ENCODE data around the gene DAAM2. TPM values are rescaled to one million over a fixed set of nuclear protein-coding genes. Genes with fewer than 3 reads are reported as not detected.

The DAAM2 gene
- total RNA-seq, 2 donors from 2014 or later: 4.7 to 41.3 TPM

- no peak overlapping the region for H3K27ac ChIP-seq
- DNase-seq (ENCODE audit: low spot score): no peak
Measured at GRCh38 chr6:39841923-39842322, 49.7 kb downstream of the DAAM2 start.

GRCh38 chr6:39843305-39844020 lies 51.3 kb downstream of the DAAM2 start:
- DNase-seq (ENCODE audit: low spot score): no peak
- intact Hi-C loops (cut with DNase I): no loop called here
- TF ChIP-seq POLR2AphosphoS5 (IDR thresholded peaks at IDR 0.05): no peak
- no peak overlapping the region for H3K27ac ChIP-seq
- no peaks in the 10 kb centered on the region for H3K4me1 ChIP-seq (replicated peaks)
- no peak overlapping the region for H3K4me3 ChIP-seq
- H3K9me3 ChIP-seq: no peaks in the 10 kb centered on the region
- no peaks in the 10 kb centered on the region for H3K27me3 ChIP-seq (replicated peaks; ENCODE audit: insufficient read depth)
- 80% methylated on average over 12 of the region's 12 CpGs for WGBS
- no peaks in the 10 kb centered on the region for H3K36me3 ChIP-seq

More at GRCh38 chr6:39841923-39842322, 49.7 kb downstream of the DAAM2 start:
- Histone ChIP-seq H3K4me3 (no peak overlapping the region), H3K9me3 (no peaks in the 10 kb centered on the region), H3K27me3 (replicated peaks; ENCODE audit: insufficient read depth) (no peaks in the 10 kb centered on the region), H3K36me3 (no peaks in the 10 kb centered on the region), H3K4me1 (replicated peaks) (no peaks in the 10 kb centered on the region)
- WGBS: 98% methylated on average over 4 of the region's 4 CpGs
- intact Hi-C loops (cut with DNase I): no loop called here
- TF ChIP-seq CTCF (IDR thresholded peaks at IDR 0.05): no peak
- no peak for TF ChIP-seq POLR2A (IDR thresholded peaks at IDR 0.05)
- TF ChIP-seq POLR2AphosphoS5 (IDR thresholded peaks at IDR 0.05): no peak

- Histone ChIP-seq H3K9me3 (no peaks in the 10 kb centered on the region), H3K36me3 (no peaks in the 10 kb centered on the region), H3K4me3 (no peak overlapping the region), H3K27ac (no peak overlapping the region), H3K27me3 (replicated peaks; ENCODE audit: insufficient read depth) (no peaks in the 10 kb centered on the region), H3K4me1 (replicated peaks) (no peaks in the 10 kb centered on the region)
- intact Hi-C loops (cut with DNase I): no loop called here
- TF ChIP-seq POLR2AphosphoS5 (IDR thresholded peaks at IDR 0.05) (no peak), POLR2A (IDR thresholded peaks at IDR 0.05) (no peak), CTCF (IDR thresholded peaks at IDR 0.05) (no peak)
- DNase-seq (ENCODE audit: low spot score): no peak
- 100% methylated on average over 1 of the region's 1 CpG for WGBS
Measured at GRCh38 chr6:39844866-39845265, 52.7 kb downstream of the DAAM2 start.

- intact Hi-C loops (cut with DNase I): no loop called here
Measured at GRCh38 chr6:39847221-39847620, 55.0 kb downstream of the DAAM2 start.

GRCh38 chr6:39848171-39848570 lies 56.0 kb downstream of the DAAM2 start:
- no peaks in the 10 kb centered on the region for H3K9me3 ChIP-seq
- no peaks in the 10 kb centered on the region for H3K27me3 ChIP-seq (replicated peaks; ENCODE audit: insufficient read depth)
- WGBS: 79% methylated on average over 4 of the region's 4 CpGs
- H3K36me3 ChIP-seq: no peaks in the 10 kb centered on the region
- TF ChIP-seq POLR2AphosphoS5 (IDR thresholded peaks at IDR 0.05): no peak
- no peak for TF ChIP-seq POLR2A (IDR thresholded peaks at IDR 0.05)
- TF ChIP-seq CTCF (IDR thresholded peaks at IDR 0.05): no peak
- H3K4me3 ChIP-seq: no peak overlapping the region
- no peak for DNase-seq (ENCODE audit: low spot score)
- no peaks in the 10 kb centered on the region for H3K4me1 ChIP-seq (replicated peaks)
- no peak overlapping the region for H3K27ac ChIP-seq
- intact Hi-C loops (cut with DNase I): no loop called here

More at GRCh38 chr6:39847221-39847620, 55.0 kb downstream of the DAAM2 start:
- Histone ChIP-seq H3K4me1 (replicated peaks) (no peaks in the 10 kb centered on the region), H3K27me3 (replicated peaks; ENCODE audit: insufficient read depth) (no peaks in the 10 kb centered on the region), H3K27ac (no peak overlapping the region), H3K9me3 (no peaks in the 10 kb centered on the region), H3K4me3 (no peak overlapping the region), H3K36me3 (no peaks in the 10 kb centered on the region)
- WGBS: 53% methylated on average over 10 of the region's 10 CpGs
- no peak for TF ChIP-seq CTCF (IDR thresholded peaks at IDR 0.05)
- DNase-seq (ENCODE audit: low spot score): no peak

All from prostate gland (tissue), 2 donors.